Neuron (in vitro differentiated cells): ENCODE data around the gene IL20RA.

Experiments used
- H2AFZ ChIP-seq: one replicate; pipeline ENCODE4 v1.6.1; 2013; ENCODE audit warnings: low read depth, mild to moderate bottlenecking, inconsistent platforms, low read length, moderate library complexity
- H3K27me3 ChIP-seq: one replicate; pipeline ENCODE4 v1.6.1; 2013; ENCODE audit warnings: low read length; ENCODE audit not compliant: insufficient read depth
- H3K36me3 ChIP-seq: one replicate; pipeline ENCODE4 v1.6.1; 2013; ENCODE audit warnings: low read length; ENCODE audit not compliant: insufficient read depth
- H3K4me1 ChIP-seq: one replicate; pipeline ENCODE4 v1.6.1; 2013; ENCODE audit warnings: low read length; ENCODE audit not compliant: insufficient read depth
- H3K4me3 ChIP-seq: 2 replicates; pipeline ENCODE4 v1.5.1; 2013; ENCODE audit warnings: mild to moderate bottlenecking, low read length, moderate library complexity
- H3K9me3 ChIP-seq: one replicate; pipeline ENCODE4 v1.6.1; 2013; ENCODE audit warnings: low read length

Gene IL20RA

DNA sequence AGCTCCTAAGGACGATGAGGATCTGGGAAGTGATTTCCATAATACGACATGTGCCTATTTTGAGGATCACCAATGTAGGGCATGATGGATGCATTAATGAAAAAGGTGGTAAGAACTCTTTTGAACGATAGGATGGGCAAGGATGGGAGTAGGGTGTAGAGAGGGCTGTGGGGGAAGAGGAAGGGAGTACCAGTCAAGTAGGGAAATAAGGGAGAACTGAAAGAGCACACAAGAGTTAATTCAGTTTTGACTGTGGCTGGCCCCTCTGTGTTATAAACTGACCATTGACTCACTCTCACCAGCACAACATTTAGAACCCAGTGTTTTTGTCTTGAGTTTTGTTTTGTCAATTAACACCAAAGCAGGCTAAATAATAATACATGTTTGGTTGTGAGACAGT, 89.6 kb downstream of the IL20RA start:
- Histone ChIP-seq H3K4me1 (no peaks in the 10 kb centered on the region), H3K36me3 (no peaks in the 10 kb centered on the region)

DNA sequence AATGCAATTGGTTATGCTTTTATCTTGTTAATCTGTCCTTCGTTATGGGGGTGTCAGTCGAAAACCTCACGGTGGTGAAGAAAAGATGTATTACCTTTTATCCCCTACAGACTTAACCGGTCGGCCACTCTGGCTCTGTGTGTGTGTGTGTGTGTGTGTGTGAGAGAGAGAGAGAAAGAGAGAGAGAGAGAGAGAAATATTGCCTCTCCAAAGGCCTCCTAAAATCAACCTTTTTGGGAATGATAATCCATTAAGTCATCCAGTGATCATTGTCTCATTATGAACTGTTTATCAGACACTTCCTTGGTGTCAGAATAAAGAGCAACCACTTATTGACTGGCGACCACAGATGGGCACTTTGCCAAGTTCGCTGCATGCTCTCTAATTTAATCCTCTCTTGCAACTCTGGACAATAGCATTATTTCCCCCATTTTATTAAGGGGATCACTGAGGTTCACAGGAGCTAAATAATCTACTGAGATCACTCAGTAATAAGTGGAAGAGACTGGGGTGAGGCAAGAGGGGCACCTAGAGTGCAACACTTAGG, 92.0 kb downstream of the IL20RA start:
- Histone ChIP-seq H3K27me3 (peaks cover 6% of the 10 kb centered on the region), H3K9me3 (no peaks in the 10 kb centered on the region), H3K4me3 (no peak overlapping the region), H2AFZ (no peak overlapping the region), H3K36me3 (no peaks in the 10 kb centered on the region), H3K4me1 (no peaks in the 10 kb centered on the region)

More for the DNA sequence above, 89.6 kb downstream of the IL20RA start:
- Histone ChIP-seq H2AFZ (no peak overlapping the region), H3K4me3 (no peak overlapping the region), H3K9me3 (no peaks in the 10 kb centered on the region), H3K27me3 (peaks cover 6% of the 10 kb centered on the region)

DNA sequence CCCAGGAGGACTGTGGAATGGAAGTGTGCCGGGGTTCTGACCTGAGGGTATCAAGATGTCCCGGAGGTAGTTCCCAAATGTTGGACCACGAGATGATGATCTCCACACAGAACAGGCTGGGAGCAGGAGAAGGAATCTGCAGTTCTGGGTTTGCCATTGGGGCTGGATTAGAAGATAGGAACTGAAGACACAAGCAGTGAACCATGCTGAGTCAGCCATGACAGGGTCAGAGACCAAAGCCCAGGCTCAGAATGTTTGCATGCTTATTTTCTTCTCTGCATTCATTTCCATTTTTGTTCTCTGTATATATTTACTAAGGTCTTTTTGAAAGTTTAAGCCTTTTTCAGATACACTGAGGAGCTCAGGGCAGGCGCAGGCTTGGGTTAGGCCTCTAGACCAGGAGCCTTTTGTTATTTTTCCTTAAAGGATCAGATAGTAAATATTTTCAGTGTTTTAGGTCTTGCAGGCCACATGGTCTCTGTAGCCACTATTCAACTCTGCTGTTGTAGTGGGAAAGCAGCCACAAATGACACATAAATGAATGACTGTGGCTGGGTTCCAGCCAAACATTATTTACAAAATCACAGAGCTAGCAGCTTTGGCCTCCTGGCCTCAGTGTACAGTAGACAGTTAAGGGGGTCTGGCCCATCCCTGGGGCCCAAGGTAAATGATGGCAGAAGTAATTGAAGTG, 94.2 kb downstream of the IL20RA start:
- no peaks in the 10 kb centered on the region for H3K9me3 ChIP-seq
- peaks cover 6% of the 10 kb centered on the region for H3K27me3 ChIP-seq
- no peaks in the 10 kb centered on the region for H3K4me1 ChIP-seq
- H2AFZ ChIP-seq, result no peak overlapping the region
- no peak overlapping the region for H3K4me3 ChIP-seq
- H3K36me3 ChIP-seq, result no peaks in the 10 kb centered on the region
